Frontal cortex (tissue), 4 donors: Measurements from ENCODE around the gene GPC3. TPM values are rescaled to one million over a fixed set of nuclear protein-coding genes. Genes with fewer than 3 reads are reported as not detected.
A peak's percentile ranks its signal among the peaks of the same experiment; 100 is the strongest.
"Not testable (repeated sequence)": the region's sequence is repeated elsewhere in the genome, so short reads cannot be mapped to it uniquely, and the experiment has no call there.

ENCODE experiments used
- DNase-seq, 2 donors: peaks; one replicate each; pipeline ENCODE4 v3.0.0; 2012; ENCODE audit warnings: low spot score in 2 of 2
- FAIRE-seq: peaks from 2 replicates; lab custom pipeline; 2012; peaks lifted over from hg19 to GRCh38; lab: Jason Lieb, UNC
- total RNA-seq: library from RNA; depleted of rRNA; stranded (reverse); fragments of >200 nt; gene quantifications from one replicate; pipeline ENCODE4 v1.2.3, GENCODE V29; 2014
- donor health status: control.
- donor health status: control.
- donor health status: control.

Gene GPC3
- total RNA-seq, 1 donor from 2014 or later: 3.3 TPM

GRCh38 chrX:133815496-133815895, 169.9 kb downstream of the GPC3 start:
- FAIRE-seq (no peak), DNase-seq (no peak)

DNA sequence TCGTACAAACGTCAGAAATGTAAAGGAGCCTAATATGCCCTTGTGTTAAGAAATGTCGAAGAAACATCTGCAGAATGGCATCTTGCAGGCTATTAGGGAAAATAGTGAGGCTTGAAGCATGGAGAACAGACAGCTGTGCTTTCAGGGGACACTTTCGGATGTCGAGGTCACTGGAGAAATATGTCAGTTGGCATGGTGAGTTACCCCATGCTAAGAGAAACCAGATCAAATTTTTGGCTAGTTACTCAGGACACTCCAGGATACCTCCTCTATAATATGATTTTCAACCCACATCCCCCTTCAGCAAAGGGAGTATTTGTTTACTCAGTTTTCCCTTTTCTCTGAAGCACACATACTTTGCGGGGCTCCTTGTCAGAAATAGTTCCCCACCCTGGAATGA, 171.4 kb downstream of the GPC3 start:
- DNase-seq: no peak
- no peak for FAIRE-seq

GRCh38 chrX:133812402-133812801, 173.0 kb downstream of the GPC3 start:
- FAIRE-seq (no peak), DNase-seq (no peak)

DNA sequence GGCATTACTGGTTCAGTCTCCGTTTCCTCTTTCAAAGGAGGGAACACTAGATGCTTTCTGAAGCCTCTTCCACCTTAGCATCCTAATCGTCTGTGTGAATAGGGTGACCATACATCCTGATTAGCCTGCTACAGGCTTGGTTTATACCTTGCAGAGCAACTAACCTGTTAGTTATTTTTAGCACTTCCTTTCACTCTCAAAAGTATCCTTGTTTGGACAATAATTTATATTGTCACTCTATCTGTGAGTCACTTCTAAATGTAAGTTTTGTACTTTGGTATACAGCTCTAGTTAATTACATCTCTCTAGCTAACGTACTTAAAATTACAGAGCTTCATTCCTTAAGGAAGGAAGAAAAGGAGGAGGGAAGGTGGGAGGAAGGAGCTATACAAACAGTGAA, 174.5 kb downstream of the GPC3 start:
- no peak for FAIRE-seq
- DNase-seq: no peak

- FAIRE-seq (no peak), DNase-seq (no peak)
Observed at GRCh38 chrX:133804072-133804471, 181.3 kb downstream of the GPC3 start.

DNA sequence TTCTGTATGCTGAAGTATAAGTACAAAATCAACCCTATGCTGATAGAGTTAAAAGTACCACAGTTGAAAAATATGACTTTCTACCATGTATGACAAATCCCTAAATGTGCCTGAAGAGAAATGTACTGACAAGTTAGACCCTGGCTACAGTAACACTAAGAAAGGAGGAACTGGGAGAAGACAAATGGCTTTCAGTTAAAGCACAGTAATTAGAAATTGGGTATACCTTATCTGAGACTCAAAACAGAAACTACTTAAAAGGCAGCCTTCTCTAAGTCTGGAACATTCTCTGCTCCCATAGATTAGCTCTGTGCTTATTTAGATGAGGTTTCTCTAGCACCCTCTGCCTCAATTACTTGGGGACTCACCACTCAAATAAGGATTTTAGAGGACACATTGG, 189.1 kb downstream of the GPC3 start:
- DNase-seq (no peak), FAIRE-seq (no peak)

DNA sequence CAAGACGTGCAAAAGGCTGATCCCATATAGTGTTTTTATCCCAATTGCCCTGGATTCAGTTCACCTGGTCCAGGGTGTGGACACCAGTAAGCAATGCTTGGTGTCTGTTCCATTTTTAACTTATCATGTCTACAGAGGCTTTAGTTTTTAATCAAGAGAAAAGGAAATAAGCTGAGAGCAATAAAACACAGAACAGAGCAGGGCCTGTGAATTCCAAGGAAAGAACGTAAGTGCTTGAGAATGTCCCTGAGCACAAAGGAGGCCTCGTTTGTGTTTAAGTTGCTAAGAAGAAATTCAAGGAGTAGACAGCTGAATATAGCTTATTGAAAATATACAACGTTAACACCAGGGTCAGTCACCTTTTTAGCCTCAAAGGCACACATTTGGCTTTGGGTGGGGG, 191.3 kb downstream of the GPC3 start:
- DNase-seq (no peak), FAIRE-seq (no peak)

- no peak for FAIRE-seq
- DNase-seq: no peak
Observed at GRCh38 chrX:133793626-133794025, 191.8 kb downstream of the GPC3 start.

DNA sequence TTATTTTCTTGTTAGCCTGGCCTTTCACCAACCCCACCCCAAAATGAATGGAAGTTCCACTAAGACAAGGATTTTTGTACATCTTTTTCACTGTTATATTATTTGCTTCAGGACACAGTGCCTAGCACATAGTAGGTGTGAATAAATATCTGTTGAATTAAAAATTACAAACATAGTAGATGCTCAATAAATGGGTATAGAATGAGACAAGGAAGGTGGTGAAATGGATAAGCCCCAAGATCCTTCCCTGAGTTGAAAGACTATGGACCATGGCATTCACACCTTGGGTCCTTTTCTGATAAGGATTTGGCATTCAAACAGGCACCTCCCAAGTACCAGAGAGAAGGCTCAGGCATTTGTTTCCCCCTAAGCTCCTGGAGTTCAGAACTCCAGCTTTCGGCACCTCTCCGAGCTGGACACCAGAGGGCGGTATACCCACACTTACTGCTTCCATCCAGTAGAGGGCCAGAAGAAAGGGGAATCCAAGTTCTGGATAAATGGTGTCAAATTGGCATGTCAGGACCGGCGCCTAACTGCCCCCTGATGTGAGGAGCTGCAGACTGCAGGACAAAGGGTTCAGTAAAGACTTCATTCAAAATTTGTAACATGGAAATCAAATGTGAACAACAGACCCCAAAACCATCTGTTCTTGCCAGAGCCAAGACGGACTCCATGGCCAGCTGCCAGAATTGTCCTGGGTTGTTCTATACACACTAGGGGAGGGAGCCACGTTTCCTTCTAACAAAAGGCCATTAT, 193.0 kb downstream of the GPC3 start:
- DNase-seq (peak; percentile 13 to 46), FAIRE-seq (no peak)

DNA sequence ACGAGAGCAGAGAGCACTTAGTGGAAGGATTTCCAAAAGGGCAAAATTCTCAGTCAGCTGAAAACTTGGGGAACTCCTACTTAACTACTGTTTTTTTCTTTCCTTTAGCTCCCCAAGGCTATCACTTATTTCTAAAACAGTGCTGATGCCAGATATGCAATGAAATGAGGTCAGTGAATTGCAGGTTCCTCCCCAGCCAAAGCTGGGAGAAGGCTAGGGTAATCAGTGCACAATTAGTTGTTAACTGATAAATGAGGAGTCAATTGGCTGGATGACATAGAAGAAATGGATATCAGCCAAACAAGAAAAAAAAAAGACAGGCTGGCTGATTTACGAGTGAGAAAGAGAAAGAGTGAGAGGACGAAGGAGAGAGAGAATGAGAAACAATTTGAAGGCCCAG, 195.6 kb downstream of the GPC3 start:
- DNase-seq (no peak), FAIRE-seq (no peak)

- DNase-seq (no peak), FAIRE-seq (no peak)
Observed at GRCh38 chrX:133786382-133786781, 199.0 kb downstream of the GPC3 start.

DNA sequence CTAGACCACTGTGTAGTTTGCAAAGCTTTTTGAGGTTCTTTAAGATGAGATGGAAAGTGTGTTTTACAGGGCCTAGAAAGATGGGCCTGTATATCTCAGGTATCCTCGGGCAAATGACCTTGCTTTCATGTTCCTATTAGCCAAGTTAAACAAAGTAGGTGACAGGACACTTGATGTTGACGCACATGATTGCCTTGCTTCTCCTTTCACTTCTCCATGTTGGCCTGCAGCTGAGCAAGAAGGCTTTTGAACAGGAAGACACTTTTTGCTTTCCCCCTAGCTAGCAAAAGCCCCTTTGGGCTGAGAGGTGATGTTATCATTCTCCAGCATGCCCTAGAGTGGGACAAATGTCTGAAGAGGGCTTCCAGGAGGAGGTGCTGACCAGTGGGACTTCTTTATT, 202.1 kb downstream of the GPC3 start:
- FAIRE-seq (no peak), DNase-seq (no peak)

GRCh38 chrX:133781174-133781573, 204.2 kb downstream of the GPC3 start:
- no peak for FAIRE-seq
- no peak for DNase-seq

GRCh38 chrX:133776072-133776471, 209.3 kb downstream of the GPC3 start:
- DNase-seq (no peak), FAIRE-seq (no peak)

- FAIRE-seq: no peak
- DNase-seq: no peak
Observed at GRCh38 chrX:133774807-133775206, 210.6 kb downstream of the GPC3 start.

DNA sequence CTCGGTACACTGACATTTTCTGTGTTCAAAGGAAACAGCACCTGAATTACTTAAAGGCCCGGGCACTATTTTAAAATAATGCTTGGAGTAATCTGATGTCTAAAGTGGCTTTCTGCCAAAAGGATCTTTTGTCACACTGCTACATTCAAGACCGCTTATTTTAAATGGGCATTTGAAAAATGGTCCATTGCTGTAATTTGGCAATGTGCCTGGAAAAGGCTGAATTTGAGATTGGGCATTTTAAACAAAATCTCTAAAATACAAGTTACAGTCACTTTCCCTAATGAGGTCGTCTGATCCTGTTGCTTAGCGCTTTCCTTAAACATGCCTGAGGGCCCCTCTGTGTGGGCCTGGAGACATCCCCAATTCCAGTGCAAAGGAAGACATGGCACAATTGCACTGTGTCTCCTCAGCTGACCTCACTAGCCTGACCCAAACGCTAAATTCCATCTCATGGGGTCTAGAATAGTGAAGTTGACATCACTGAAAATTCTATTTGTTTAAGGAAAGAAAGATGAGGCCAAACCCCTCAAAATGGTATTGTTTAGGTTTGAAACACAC, 214.2 kb downstream of the GPC3 start:
- DNase-seq (no peak), FAIRE-seq (no peak)

GRCh38 chrX:133762976-133763548, 222.3 kb downstream of the GPC3 start:
- DNase-seq, FAIRE-seq: not testable (repeated sequence)

DNA sequence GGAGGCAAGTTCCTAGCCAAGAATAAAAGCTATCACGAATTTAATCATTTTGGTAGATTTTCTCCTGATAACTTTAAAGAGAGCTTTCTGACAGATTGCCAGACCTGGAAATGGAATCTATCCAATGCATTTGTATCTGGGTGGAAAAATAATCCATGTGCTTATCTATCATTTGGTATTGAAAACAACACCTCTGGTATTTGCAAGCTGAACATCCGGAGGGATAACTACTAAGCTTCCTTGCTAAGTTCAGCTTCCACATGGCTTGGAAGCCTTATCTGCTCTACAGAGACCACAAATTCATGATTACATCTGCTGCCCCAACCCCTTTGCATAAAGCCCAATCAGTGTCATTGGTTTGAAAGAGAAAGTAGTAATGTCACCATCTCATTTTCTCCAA, 230.7 kb downstream of the GPC3 start:
- DNase-seq: no peak
- FAIRE-seq: no peak

DNA sequence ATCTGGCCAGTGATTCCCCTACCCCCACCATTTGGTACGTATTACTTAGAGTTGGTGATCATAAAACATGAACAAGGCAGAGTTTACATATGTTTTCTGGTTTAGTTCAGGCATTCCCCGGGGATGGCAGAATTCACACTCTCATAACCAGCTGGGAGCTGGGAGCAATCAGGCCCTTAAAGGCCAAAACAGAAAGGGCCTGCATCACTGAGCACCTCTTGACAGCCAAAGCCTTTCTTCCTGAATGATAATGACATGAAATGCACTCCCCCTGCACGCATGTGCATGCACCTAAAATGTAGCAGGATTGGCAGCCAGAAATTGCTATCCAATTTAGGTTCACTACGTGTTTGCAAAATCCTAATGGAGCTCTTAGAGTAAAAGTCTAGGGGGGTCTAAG, 235.4 kb downstream of the GPC3 start:
- no peak for DNase-seq
- no peak for FAIRE-seq

GRCh38 chrX:133749370-133749769, 236.0 kb downstream of the GPC3 start:
- FAIRE-seq (no peak), DNase-seq (no peak)

- DNase-seq (no peak), FAIRE-seq (no peak)
Observed at GRCh38 chrX:133747196-133747595, 238.2 kb downstream of the GPC3 start.

DNA sequence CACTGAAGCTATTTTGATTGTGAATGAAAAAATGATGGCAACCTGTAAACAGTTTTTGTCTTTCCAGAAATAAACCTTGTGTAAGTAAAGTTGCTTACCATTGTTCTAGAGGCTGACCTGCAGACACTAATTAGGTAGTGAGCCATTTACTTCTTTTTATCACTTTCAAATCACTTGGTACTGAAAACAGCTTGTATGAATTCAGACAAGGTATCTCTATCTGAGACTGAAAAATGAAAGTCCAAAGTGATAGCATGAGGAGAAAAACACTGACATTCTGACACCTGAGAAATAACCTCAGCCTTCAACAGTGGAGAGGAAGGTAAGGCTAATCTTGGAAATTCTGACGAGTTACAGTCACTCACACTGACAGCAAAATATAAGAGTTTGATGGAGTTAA, 238.8 kb downstream of the GPC3 start:
- no peak for DNase-seq
- no peak for FAIRE-seq
